Measurements from ENCODE around the gene SLC12A3.

The SLC12A3 gene

GRCh38 chr16:56936950-56937349, 71.9 kb downstream of the SLC12A3 start:
- in situ Hi-C loops (cut with MboI; ENCODE audit: low sequenced_read_pairs), result no loop called here

GRCh38 chr16:56938664-56939513, 73.9 kb downstream of the SLC12A3 start:
- in situ Hi-C loops (cut with MboI; ENCODE audit: low sequenced_read_pairs), result no loop called here

GRCh38 chr16:56939801-56940200, 74.8 kb downstream of the SLC12A3 start:
- in situ Hi-C loops (cut with MboI; ENCODE audit: low sequenced_read_pairs), result loop anchor here (10.0 kb wide), 1 partner anchor 75 kb away; the partner anchor contains the start of gene SLC12A3

GRCh38 chr16:56941092-56941491, 76.1 kb downstream of the SLC12A3 start:
- in situ Hi-C loops (cut with MboI; ENCODE audit: low sequenced_read_pairs), result loop anchor here (10.0 kb wide), 1 partner anchor 76 kb away; the partner anchor contains the start of gene SLC12A3

GRCh38 chr16:56941856-56942331, 76.9 kb downstream of the SLC12A3 start:
- in situ Hi-C loops (cut with MboI; ENCODE audit: low sequenced_read_pairs), result loop anchor here (10.0 kb wide), 1 partner anchor 77 kb away; the partner anchor contains the start of gene SLC12A3

DNA sequence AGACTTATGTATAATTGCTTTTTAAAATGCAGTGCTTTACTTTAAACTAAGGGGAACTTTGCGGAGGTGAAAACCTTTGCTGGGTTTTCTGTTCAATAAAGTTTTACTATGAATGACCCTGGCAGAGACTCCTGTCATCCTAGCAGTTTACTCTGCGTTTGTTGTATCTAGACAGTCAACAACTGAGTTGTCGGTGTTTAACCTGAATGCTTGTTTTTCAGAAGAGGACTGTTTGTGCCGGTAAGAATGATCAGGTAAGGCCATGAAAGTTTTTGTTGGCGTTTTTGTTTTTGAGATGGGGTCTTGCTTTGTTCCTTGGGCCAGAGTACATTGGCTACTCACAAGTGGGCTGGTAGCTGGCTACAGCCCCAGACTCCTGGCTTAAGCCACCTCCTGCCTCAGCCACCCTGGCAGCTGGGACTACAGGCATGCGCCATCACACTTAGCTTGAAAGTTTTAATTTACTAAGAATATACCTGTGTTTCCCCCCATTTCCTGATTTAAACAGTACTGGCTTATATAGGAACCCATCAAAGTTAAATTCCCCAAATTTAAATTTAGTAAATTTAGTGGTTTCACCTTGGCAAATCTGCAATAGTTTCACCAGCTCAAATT, 78.9 kb downstream of the SLC12A3 start:
- in situ Hi-C loops (cut with MboI; ENCODE audit: low sequenced_read_pairs), result loop anchor here (10.0 kb wide), 1 partner anchor 79 kb away; the partner anchor contains the start of gene SLC12A3

DNA sequence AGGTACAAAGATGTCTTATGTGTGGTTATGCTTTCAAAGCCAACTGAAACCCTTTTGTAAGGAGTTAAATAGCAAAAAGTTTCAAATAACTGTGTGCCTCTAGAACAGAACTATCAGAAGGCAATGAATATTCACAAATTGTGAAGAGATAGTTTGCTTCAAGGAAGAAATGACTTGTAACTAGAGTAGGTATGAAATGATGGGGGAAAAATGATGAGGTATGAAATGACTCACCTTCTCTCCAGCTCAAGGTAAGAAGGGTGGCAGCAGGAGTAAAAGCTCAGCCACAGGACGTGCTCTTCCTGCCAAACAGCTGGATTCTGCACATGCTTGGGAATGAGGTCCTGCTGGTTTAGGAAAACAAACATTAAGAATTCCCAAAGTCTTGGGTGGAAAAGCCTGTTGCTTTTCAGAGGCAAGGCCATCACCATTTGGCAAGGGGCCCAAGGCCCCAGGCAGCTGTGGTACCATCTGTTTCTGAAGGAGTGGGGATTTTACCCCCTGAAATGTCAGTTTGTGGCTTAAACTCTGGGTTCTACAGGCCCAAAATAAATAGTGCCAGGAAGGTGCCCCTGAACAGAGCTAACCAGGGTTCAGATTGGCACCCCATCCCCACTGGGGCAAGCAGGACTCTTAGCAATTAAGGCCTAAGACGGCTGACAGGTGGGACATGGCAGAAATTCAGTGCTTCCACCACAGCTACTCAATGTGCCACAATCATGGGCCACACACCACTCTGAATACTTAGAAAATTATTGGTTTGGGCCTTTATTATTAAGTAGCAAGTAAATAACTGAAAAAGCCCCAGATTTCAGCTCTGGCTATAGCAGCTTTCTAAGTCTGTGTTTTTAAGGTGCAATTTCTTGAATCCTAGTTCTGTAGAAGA, 80.2 kb downstream of the SLC12A3 start:
- in situ Hi-C loops (cut with MboI; ENCODE audit: low sequenced_read_pairs), result loop anchor here (10.0 kb wide), 1 partner anchor 80 kb away; the partner anchor contains the start of gene SLC12A3

DNA sequence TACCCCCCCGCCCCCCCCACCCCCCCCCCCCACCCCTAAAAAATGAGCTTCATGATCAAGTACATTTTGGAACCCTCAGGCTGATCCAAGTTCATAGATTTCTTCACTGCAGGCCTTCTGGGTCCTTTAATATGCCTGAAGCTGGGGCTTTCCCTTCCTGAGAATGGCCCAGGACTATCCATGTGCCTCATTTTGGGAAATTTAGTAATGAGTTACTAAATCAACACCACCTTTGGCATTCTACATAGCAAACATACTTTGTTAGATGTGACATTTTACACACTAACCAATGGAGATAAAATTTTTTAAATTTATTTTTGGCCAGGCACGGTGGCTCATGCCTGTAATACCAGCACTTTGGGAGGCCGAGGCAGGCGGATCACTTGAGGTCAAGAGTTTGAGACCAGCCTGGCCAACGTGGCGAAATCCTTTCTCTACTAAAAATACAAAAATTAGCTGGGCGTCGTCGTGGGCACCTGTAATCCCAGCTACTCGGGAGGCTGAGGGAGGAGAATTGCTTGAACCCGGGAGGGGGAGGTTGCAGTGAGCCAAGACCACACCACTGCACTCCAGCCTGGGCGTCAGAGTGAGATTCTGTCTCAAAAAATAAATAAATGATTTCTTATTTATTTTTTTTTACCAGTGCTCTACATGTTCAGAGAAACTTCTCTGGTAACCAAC, 81.0 kb downstream of the SLC12A3 start:
- in situ Hi-C loops (cut with MboI; ENCODE audit: low sequenced_read_pairs), result loop anchor here (10.0 kb wide), 1 partner anchor 81 kb away; the partner anchor contains the start of gene SLC12A3

DNA sequence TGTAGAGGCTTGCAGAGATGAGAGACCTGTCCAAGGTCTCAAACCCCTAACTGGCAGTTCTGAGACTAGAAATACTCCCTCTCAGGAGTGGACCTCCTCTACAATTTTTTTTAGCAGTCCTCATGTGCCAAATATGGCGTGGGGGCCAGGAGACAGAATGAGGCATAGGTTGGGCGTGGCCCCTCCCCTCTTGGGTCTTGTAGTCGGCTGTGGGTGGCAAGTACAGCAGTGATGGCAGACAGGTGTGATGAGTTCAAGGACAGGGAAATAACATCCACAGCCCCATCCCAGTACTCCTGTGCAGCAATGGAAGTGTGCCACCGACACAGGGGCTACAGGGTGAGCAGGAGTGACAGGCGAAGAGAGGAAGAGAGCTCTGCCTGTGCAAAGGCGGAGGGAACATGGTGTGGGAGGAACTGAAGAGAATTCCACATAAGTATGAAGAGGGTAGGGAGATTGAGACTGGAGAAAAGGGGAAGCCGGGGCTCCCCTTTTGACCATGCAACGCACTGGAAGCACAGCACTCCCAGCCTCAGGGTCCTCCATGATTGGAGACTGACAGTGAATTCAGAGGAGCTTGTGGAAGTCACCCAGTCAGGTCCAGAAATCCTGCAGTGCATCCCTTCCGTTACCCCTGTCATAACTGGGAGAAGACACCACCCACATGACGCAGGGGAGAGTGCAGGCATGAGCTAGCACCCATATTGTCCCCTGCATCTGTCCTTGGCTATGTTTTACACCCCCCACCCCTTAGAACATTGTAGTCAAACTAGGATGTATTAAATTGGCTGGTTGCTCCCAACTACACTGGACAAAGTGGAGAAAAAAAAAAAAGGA, 82.0 kb downstream of the SLC12A3 start:
- in situ Hi-C loops (cut with MboI; ENCODE audit: low sequenced_read_pairs), result loop anchor here (10.0 kb wide), 1 partner anchor 82 kb away; the partner anchor contains the start of gene SLC12A3

- in situ Hi-C loops (cut with MboI; ENCODE audit: low sequenced_read_pairs), result loop anchor here (10.0 kb wide), 1 partner anchor 83 kb away; the partner anchor contains the start of gene SLC12A3
Observed at GRCh38 chr16:56947604-56947995, 82.6 kb downstream of the SLC12A3 start.

DNA sequence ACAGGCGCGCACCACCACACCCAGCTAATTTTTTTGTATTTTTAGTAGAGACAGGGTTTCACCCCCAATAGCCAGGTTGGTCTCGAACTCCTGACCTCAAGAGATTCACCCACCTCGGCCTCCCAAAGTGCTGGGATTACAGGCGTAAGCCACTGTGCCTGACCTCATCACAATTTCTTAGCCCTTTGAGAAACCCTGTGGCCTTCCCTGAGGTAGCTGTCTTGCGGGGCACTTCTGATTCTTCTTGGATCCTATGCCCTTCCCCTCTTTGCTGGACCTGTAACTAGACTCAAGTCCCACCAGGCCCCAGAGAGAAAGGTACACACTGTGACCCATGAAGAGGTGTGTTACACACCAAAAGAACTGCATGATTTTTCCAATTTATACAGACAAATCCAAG, 83.2 kb downstream of the SLC12A3 start:
- in situ Hi-C loops (cut with MboI; ENCODE audit: low sequenced_read_pairs), result loop anchor here (10.0 kb wide), 1 partner anchor 83 kb away; the partner anchor contains the start of gene SLC12A3

- in situ Hi-C loops (cut with MboI; ENCODE audit: low sequenced_read_pairs), result loop anchor here (25.0 kb wide), 1 partner anchor 212 kb away; no protein-coding TSS in a partner anchor
Observed at GRCh38 chr16:56950051-56950450, 85.0 kb downstream of the SLC12A3 start.

DNA sequence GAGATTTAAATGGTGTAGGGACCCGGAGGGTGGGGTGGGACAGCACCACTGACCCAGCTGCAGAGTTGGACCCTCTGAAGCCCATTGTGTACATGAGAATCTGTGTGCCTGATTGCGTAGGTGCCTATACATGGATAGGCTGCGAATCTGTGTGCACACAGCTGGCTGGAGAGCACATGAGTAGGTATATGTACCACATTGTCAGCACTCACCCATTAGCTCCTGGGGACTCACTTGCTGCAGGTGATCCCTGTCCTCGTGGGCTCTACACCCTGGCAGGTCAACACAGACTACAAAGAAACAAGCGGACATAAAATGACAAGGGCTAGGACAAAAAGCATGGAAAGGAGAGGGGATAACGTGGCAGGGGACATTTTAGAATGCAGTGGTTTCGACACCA, 85.4 kb downstream of the SLC12A3 start:
- in situ Hi-C loops (cut with MboI; ENCODE audit: low sequenced_read_pairs), result loop anchor here (25.0 kb wide), 1 partner anchor 212 kb away; no protein-coding TSS in a partner anchor

GRCh38 chr16:56950881-56951771, 86.1 kb downstream of the SLC12A3 start:
- in situ Hi-C loops (cut with MboI; ENCODE audit: low sequenced_read_pairs), result loop anchor here (25.0 kb wide), 1 partner anchor 211 kb away; no protein-coding TSS in a partner anchor

DNA sequence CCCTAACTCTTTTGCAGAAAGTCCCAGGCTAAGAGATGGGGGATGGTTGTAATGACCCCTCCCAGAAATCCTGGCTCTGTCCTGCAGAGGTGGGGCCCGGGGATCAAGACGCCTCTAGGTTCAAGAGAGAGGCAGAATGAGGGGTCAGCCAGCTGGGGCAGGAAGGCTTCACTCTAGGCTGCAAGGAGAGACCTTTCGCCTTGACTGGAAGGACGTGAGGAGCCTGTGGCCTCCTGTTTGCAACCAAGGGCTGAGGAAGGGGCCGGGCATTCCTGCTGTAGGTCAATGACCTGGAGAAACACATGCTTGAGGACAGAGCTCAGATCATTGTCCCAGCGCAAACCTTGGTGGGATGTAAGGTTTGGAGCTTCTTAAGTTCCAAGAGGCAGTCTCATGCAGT, 88.0 kb downstream of the SLC12A3 start:
- in situ Hi-C loops (cut with MboI; ENCODE audit: low sequenced_read_pairs), result loop anchor here (25.0 kb wide), 1 partner anchor 209 kb away; no protein-coding TSS in a partner anchor

GRCh38 chr16:56956076-56956475, 91.1 kb downstream of the SLC12A3 start:
- in situ Hi-C loops (cut with MboI; ENCODE audit: low sequenced_read_pairs), result loop anchor here (25.0 kb wide), 1 partner anchor 206 kb away; no protein-coding TSS in a partner anchor

- in situ Hi-C loops (cut with MboI; ENCODE audit: low sequenced_read_pairs), result loop anchor here (25.0 kb wide), 1 partner anchor 206 kb away; no protein-coding TSS in a partner anchor
Observed at GRCh38 chr16:56956756-56957155, 91.7 kb downstream of the SLC12A3 start.

Measured in HL-60/S4 treated with retinoic acid at 250 ng/mL for 4 days and 3 days (cell line).